ENCODE data around the gene PTGER3.
A peak's percentile ranks its signal among the peaks of the same experiment; 100 is the strongest.

Gene PTGER3

DNA sequence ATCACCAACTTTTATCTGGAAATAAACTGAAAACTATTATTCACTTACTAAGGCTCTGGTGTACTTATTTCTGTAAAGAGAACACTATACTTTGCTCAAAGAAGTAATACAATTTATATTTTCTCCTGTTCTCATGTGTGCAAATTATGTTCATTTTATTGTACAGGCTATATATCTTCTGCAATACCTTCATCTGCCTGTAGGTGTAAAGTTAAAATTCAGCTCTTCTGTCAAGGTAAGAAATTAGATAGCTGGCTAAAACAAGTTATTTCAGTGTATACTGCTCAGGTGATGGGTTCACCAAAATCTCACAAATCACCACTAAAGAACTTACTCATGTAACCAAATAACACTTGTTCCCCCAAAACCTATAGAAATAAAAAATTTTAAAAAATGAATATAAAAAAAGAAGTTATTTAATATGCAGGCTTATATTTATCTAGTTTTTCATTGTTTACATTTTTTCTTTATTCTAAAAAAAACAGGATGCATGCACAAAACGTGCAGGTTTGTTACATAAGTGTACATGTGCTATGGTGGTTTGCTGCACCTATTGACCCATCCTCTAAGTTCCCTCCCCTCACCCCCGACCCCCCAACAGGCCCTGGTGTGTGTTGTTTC is 81.5 kb downstream of the PTGER3 start:
- TF ChIP-seq CTBP1 (IDR thresholded peaks at IDR 0.05; ENCODE audit: borderline replicate concordance) (no peak), SP1 (IDR thresholded peaks at IDR 0.05) (no peak), FOXM1 (IDR thresholded peaks at IDR 0.05; ENCODE audit: borderline replicate concordance) (no peak), ZNF384 (IDR thresholded peaks at IDR 0.05) (no peak), HDGF (IDR thresholded peaks at IDR 0.05; ENCODE audit: borderline replicate concordance) (no peak), FOXK2 (IDR thresholded peaks at IDR 0.05) (no peak), BHLHE40 (IDR thresholded peaks at IDR 0.05; ENCODE audit: borderline replicate concordance) (no peak), ELF4 (IDR thresholded peaks at IDR 0.05) (no peak), NFRKB (IDR thresholded peaks at IDR 0.05) (no peak), SUZ12 (IDR thresholded peaks at IDR 0.05) (no peak), TARDBP (IDR thresholded peaks at IDR 0.05) (no peak), L3MBTL2 (conservative IDR thresholded peaks at IDR 0.05) (no peak), ARNT (IDR thresholded peaks at IDR 0.05) (no peak), FOXA1 (IDR thresholded peaks at IDR 0.05) (no peak), LEF1 (IDR thresholded peaks at IDR 0.05; ENCODE audit: borderline replicate concordance) (no peak)
- TF ChIP-seq, protein P1, sequence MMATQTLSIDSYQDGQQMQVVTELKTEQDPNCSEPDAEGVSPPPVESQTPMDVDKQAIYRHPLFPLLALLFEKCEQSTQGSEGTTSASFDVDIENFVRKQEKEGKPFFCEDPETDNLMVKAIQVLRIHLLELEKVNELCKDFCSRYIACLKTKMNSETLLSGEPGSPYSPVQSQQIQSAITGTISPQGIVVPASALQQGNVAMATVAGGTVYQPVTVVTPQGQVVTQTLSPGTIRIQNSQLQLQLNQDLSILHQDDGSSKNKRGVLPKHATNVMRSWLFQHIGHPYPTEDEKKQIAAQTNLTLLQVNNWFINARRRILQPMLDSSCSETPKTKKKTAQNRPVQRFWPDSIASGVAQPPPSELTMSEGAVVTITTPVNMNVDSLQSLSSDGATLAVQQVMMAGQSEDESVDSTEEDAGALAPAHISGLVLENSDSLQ (IDR thresholded peaks at IDR 0.05): no peak
- ChIA-PET POLR2A (no interaction called here), CTCF (interaction anchor here (0.5 to 0.7 kb wide), 3 partner anchors 277 to 1198 kb away, joined by 3 to 4 read pairs (median 3); no protein-coding TSS in a partner anchor)
- peak; percentile 28 for DNase-seq (ENCODE audit: extremely low spot score)

DNA sequence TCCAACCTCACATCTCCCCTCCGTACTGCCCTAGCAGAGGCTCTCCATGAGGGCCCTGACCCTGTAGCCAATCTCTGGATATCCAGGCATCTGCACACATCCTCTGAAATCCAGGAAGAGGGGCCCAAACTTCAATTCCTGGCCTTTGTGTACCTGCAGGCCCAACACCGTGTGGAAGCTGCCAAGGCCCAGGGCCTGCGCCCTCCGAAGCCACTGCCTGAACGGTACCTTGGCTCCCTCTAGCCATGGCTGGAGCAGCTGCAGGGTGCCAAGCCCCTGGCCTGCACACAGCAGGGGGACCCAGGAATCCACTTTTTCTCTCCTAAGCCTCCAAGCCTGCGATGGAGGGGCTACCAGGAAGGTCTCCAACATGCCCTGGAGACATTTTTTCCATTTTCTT is 84.2 kb downstream of the PTGER3 start:
- ChIA-PET POLR2A (no interaction called here), CTCF (no interaction called here)
- TF ChIP-seq NFRKB (IDR thresholded peaks at IDR 0.05) (no peak), HDGF (IDR thresholded peaks at IDR 0.05; ENCODE audit: borderline replicate concordance) (no peak), SUZ12 (IDR thresholded peaks at IDR 0.05) (no peak), ARNT (IDR thresholded peaks at IDR 0.05) (no peak), FOXM1 (IDR thresholded peaks at IDR 0.05; ENCODE audit: borderline replicate concordance) (no peak)

DNA sequence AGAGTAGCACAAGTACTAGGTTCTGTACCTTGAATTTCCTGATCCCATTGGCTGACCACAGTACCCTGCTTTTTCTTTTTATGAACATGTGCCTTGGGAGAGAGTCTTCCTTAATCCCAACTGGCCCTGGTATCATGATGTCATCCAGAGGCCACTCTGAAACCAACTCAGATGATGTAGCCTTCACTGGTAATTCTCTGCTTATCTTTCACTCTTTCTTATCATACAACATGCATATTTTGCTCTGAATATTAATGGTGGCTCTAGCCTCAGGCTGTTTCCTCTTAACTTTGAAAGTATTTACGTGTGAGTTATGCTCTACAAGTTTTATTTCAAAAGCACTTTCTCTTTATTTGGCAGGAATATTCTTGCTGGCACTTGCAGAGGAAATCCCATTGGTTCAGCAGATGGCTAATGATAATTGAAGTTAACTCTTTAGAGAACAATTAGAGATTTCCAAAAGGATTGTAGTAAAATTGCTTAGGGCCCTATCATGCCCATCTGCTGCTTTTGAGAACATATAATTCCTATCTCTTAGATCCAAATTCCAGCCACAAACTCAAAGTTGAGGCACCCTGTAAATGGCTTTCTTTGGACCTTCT is 86.1 kb downstream of the PTGER3 start:
- POLR2A ChIA-PET: no interaction called here

More for the DNA sequence above, 84.2 kb downstream of the PTGER3 start:
- no peak for DNase-seq (ENCODE audit: extremely low spot score)

DNA sequence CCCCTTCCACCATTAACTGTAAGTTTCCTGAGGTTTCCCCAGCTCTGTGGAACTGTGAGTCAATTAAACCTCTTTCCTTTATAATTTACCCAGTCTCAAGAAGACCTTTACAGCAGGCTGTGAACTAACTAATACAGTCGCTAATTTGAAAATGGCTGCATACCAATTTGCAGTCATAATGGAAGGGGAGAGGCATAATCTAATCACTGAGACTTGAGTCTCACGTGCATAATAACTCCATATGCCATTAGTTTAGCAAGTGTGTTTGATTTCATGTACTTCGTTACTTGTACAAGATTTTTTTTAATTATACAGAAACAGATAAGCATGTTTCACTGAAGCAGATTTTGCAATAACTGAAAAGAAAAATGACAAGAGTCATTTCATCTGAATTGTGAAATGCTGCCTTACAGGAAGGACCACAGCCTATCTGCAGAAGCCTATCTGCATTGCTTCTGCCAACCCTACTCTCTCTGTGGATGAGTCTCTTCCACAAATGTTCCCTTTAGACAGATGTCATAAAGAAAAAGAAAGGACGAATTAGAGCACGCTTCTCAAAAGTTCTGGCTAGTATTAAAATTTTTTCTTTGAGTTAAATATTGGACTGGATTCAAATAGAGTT is 99.1 kb downstream of the PTGER3 start:
- TF ChIP-seq HDGF (IDR thresholded peaks at IDR 0.05; ENCODE audit: borderline replicate concordance) (no peak), BHLHE40 (IDR thresholded peaks at IDR 0.05; ENCODE audit: borderline replicate concordance) (no peak), LEF1 (IDR thresholded peaks at IDR 0.05; ENCODE audit: borderline replicate concordance) (no peak), L3MBTL2 (conservative IDR thresholded peaks at IDR 0.05) (no peak), ARNT (IDR thresholded peaks at IDR 0.05) (no peak), SP1 (IDR thresholded peaks at IDR 0.05) (no peak), FOXA1 (IDR thresholded peaks at IDR 0.05) (no peak), ZNF384 (IDR thresholded peaks at IDR 0.05) (no peak), CTBP1 (IDR thresholded peaks at IDR 0.05; ENCODE audit: borderline replicate concordance) (no peak), FOXM1 (IDR thresholded peaks at IDR 0.05; ENCODE audit: borderline replicate concordance) (no peak), FOXK2 (IDR thresholded peaks at IDR 0.05) (no peak), TARDBP (IDR thresholded peaks at IDR 0.05) (no peak), SUZ12 (IDR thresholded peaks at IDR 0.05) (no peak), NFRKB (IDR thresholded peaks at IDR 0.05) (no peak), ELF4 (IDR thresholded peaks at IDR 0.05) (no peak)
- TF ChIP-seq, protein P1 (IDR thresholded peaks at IDR 0.05): no peak
- POLR2A ChIA-PET: no interaction called here
- no peak for DNase-seq (ENCODE audit: extremely low spot score)
- CTCF ChIA-PET: no interaction called here

More for the DNA sequence above, 86.1 kb downstream of the PTGER3 start:
- no peak for DNase-seq (ENCODE audit: extremely low spot score)
- CTCF ChIA-PET: interaction anchor here (0.6 kb wide), 1 partner anchor 12 kb away, joined by 3 read pairs; no protein-coding TSS in a partner anchor
- TF ChIP-seq HDGF (IDR thresholded peaks at IDR 0.05; ENCODE audit: borderline replicate concordance): no peak
- no peak for TF ChIP-seq LEF1 (IDR thresholded peaks at IDR 0.05; ENCODE audit: borderline replicate concordance)
- no peak for TF ChIP-seq L3MBTL2 (conservative IDR thresholded peaks at IDR 0.05)
- no peak for TF ChIP-seq SUZ12 (IDR thresholded peaks at IDR 0.05)
- TF ChIP-seq FOXK2 (IDR thresholded peaks at IDR 0.05): no peak
- no peak for TF ChIP-seq SP1 (IDR thresholded peaks at IDR 0.05)
- TF ChIP-seq ELF4 (IDR thresholded peaks at IDR 0.05): no peak
- TF ChIP-seq FOXA1 (IDR thresholded peaks at IDR 0.05): no peak
- TF ChIP-seq, protein P1 (IDR thresholded peaks at IDR 0.05): no peak
- TF ChIP-seq NFRKB (IDR thresholded peaks at IDR 0.05): no peak
- no peak for TF ChIP-seq ARNT (IDR thresholded peaks at IDR 0.05)

DNA sequence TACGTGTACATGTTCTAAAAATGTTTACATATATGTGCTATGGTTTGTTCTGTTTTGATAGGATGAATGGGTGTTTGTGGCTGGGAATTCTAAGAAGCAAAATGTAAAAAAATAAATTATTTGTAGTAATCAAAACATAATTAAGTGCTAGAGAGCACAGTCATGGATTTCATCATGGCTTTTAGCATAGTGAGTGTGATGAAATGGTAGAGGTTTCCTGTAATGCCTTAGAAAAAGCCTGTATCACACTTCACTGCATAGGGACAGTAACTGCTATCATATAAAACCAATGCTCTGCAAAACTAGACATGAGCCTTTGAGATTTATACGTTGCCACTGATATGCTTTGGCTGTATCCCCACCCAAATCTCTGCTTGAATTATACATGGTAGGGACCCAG is 99.8 kb downstream of the PTGER3 start:
- no peak for DNase-seq (ENCODE audit: extremely low spot score)
- POLR2A ChIA-PET: no interaction called here
- CTCF ChIA-PET: no interaction called here
- no peak for TF ChIP-seq CTBP1 (IDR thresholded peaks at IDR 0.05; ENCODE audit: borderline replicate concordance)

DNA sequence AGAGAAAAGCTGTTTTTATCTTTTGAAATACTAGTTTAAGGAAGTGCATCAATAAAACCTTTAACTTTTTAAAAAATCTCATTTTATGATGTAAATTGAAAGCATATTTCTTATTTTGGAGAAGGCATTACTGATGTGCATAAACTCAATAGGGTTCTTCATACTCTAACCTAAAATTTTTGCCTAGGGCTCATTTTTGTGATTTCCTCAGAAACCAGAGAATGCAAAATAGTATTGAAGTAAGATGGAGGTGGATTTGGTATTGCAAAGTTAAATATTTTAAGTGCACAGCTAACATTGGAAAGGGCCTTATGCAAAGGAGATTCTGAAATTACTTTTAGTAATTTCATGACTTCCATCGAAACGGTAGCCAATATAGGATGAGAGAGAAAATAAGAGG is 101.9 kb downstream of the PTGER3 start:
- POLR2A ChIA-PET: no interaction called here

More for the DNA sequence above, 101.9 kb downstream of the PTGER3 start:
- TF ChIP-seq BHLHE40 (IDR thresholded peaks at IDR 0.05; ENCODE audit: borderline replicate concordance): no peak
- no peak for TF ChIP-seq ELF4 (IDR thresholded peaks at IDR 0.05)
- no peak for TF ChIP-seq SP1 (IDR thresholded peaks at IDR 0.05)
- no peak for TF ChIP-seq HDGF (IDR thresholded peaks at IDR 0.05; ENCODE audit: borderline replicate concordance)
- no peak for TF ChIP-seq SUZ12 (IDR thresholded peaks at IDR 0.05)
- TF ChIP-seq TARDBP (IDR thresholded peaks at IDR 0.05): no peak
- CTCF ChIA-PET: no interaction called here
- no peak for DNase-seq (ENCODE audit: extremely low spot score)
